Neutrophil (primary cell): ENCODE data around the gene LITAF.
A peak's percentile ranks its signal among the peaks of the same experiment; 100 is the strongest.
"Not testable (repeated sequence)": the region's sequence is repeated elsewhere in the genome, so short reads cannot be mapped to it uniquely, and the experiment has no call there.

Source experiments
- H3K27ac ChIP-seq: fragments of 200-600 bp; sonication (generic); 2 replicates; pipeline ENCODE4 v1.5.1; 2016; ENCODE audit warnings: mild to moderate bottlenecking, moderate library complexity
- H3K27me3 ChIP-seq: fragments of 200-600 bp; sonication (generic); 2 replicates; pipeline ENCODE4 v1.6.0; 2016; ENCODE audit warnings: mild to moderate bottlenecking
- H3K36me3 ChIP-seq: fragments of 200-600 bp; sonication (generic); 2 replicates; pipeline ENCODE4 v1.5.1; 2017
- H3K4me1 ChIP-seq, 2 experiments: fragments of 200-600 bp in 1 of 2; sonication (generic) in 1 of 2; 1 replicate in 1 of 2; 2 replicates in 1 of 2; pipeline versions ENCODE4 v1.5.1 to v1.6.1; 2013 to 2016; ENCODE audit warnings: low read depth in 1 of 2, low read length in 1 of 2, mild to moderate bottlenecking in 1 of 2, moderate library complexity in 1 of 2; ENCODE audit not compliant: control insufficient read depth in 1 of 2, insufficient read depth in 1 of 2
- H3K4me3 ChIP-seq, 2 experiments: fragments of 200-600 bp in 1 of 2; sonication (generic) in 1 of 2; 1 replicate in 1 of 2; 2 replicates in 1 of 2; pipeline ENCODE4 v1.5.1; 2013 to 2016; ENCODE audit warnings: low read depth in 1 of 2, low read length in 1 of 2, mild to moderate bottlenecking in 1 of 2, moderate library complexity in 1 of 2
- H3K9me3 ChIP-seq: fragments of 200-600 bp; sonication (generic); 2 replicates; pipeline ENCODE4 v1.5.1; 2016
- TF ChIP-seq, protein P1 (sequence below): fragments of 200-600 bp; sonication (generic); IDR thresholded peaks from 2 replicates; pipeline ENCODE4 v1.5.1; 2016; ENCODE audit warnings: antibody characterized with exemption

The LITAF gene

DNA sequence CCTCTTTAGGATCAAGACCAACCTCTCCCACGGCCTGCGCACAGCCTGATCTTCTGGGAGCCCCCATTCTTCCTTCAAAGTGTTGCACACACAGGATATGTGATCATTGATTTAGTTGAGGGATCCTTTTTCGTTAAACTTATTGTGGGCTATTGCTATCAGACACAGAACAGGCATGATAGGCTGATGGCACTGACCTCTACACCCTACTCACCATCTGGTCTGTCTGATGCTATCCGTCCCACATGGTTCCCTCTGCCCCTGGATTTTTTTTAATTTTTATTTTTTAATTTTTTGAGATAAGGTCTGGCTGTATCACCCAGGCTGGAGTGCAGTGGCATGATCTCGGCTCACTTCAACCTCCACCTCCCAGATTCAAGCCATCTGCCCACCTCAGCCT is 19.2 kb upstream of the LITAF start:
- no peaks in the 10 kb centered on the region for H3K36me3 ChIP-seq
- H3K27ac ChIP-seq: peak overlapping the region; percentile 80
- H3K4me3 ChIP-seq: no peak overlapping the region
- no peaks in the 10 kb centered on the region for H3K27me3 ChIP-seq
- TF ChIP-seq, protein P1, sequence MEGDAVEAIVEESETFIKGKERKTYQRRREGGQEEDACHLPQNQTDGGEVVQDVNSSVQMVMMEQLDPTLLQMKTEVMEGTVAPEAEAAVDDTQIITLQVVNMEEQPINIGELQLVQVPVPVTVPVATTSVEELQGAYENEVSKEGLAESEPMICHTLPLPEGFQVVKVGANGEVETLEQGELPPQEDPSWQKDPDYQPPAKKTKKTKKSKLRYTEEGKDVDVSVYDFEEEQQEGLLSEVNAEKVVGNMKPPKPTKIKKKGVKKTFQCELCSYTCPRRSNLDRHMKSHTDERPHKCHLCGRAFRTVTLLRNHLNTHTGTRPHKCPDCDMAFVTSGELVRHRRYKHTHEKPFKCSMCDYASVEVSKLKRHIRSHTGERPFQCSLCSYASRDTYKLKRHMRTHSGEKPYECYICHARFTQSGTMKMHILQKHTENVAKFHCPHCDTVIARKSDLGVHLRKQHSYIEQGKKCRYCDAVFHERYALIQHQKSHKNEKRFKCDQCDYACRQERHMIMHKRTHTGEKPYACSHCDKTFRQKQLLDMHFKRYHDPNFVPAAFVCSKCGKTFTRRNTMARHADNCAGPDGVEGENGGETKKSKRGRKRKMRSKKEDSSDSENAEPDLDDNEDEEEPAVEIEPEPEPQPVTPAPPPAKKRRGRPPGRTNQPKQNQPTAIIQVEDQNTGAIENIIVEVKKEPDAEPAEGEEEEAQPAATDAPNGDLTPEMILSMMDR: no peak
- H3K9me3 ChIP-seq: no peaks in the 10 kb centered on the region
- peaks cover 73 to 81% of the 10 kb centered on the region in 2 experiments for H3K4me1 ChIP-seq

DNA sequence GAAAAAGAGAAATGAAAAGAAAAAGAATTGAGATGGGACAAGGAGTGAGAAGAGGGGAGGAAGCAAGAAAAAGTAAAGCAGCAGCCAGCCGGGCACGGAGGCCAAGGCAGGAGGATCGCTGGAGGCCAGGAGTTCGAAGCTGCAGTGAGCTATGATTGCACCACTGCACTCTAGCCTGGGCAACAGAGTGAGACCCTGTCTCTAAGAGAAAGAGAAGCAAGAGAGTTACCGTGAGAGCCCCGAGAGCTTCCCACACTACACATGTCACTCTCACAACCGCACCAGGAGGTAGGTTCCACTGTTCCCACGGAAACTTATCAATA is 18.8 kb upstream of the LITAF start:
- Histone ChIP-seq H3K4me3 (no peak overlapping the region), H3K27me3 (no peaks in the 10 kb centered on the region), H3K9me3 (no peaks in the 10 kb centered on the region), H3K27ac (peak overlapping the region; percentile 80), H3K4me1 (peaks cover 73 to 81% of the 10 kb centered on the region in 2 experiments), H3K36me3 (no peaks in the 10 kb centered on the region)
- TF ChIP-seq, protein P1: no peak

DNA sequence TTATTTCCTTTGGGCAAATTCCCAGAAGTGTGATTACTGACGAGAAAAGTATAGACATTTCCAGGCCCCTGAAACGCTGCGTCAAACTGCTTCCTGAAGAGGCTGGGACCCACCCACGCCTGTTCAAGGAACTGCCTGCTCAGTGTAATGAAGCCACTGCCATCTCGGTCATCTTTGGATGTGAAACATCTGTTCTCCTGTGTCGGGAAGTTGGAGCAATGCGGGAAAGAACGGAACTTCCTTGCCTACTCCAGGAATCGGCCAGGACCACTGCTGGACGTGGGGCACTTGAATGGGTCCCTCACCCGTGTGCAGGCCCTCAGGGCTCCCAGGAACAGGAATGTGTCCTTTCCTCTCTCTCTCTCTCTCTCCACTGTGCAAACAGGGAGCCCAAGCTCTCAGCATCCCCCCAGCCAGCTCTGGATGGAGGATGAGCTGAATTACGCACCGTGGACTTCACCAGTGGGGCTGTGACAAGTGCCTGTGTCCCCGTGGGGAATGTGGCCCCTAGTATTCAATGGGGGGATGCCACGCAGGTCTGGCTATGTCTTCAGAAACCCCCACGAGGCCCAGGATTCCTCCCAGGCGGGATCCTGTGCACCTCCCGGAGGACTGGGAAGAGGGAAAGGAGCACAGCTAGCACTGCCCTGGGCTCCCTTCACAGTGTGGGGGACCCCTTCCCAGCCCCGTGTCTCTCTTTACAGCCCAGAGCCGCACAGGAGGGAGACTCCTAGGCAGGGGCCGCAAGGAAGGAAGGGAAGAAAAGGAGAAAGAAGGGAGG is 18.3 kb upstream of the LITAF start:
- Histone ChIP-seq H3K4me1 (peaks cover 73 to 81% of the 10 kb centered on the region in 2 experiments), H3K27ac (peak overlapping the region; percentile 80), H3K4me3 (peak overlapping the region in 1 of 2 experiments; percentile 1), H3K36me3 (no peaks in the 10 kb centered on the region), H3K9me3 (no peaks in the 10 kb centered on the region), H3K27me3 (no peaks in the 10 kb centered on the region)
- TF ChIP-seq, protein P1: no peak

DNA sequence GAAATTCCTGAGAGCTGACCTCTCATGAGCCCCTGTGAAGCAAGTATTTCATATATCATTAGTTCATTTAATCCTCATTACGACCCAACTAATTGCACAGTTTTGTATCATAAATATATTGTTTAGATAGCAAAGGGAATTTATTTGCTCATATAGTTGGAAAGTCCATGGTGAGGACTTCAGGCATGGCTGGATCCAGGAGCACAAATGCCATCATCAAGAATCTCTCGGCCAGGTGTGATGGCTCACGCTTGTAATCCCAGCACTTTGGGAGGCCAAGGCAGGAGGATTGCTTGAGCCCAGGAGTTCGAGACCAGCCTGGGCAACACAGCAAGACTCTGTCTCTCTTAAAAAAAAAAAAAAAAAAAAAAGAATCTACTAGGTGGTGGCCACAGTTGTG is 17.6 kb upstream of the LITAF start:
- H3K27ac ChIP-seq: peak overlapping the region; percentile 80
- peaks cover 73 to 81% of the 10 kb centered on the region in 2 experiments for H3K4me1 ChIP-seq
- H3K27me3 ChIP-seq, H3K4me3 ChIP-seq, H3K36me3 ChIP-seq, H3K9me3 ChIP-seq: not testable (repeated sequence)

DNA sequence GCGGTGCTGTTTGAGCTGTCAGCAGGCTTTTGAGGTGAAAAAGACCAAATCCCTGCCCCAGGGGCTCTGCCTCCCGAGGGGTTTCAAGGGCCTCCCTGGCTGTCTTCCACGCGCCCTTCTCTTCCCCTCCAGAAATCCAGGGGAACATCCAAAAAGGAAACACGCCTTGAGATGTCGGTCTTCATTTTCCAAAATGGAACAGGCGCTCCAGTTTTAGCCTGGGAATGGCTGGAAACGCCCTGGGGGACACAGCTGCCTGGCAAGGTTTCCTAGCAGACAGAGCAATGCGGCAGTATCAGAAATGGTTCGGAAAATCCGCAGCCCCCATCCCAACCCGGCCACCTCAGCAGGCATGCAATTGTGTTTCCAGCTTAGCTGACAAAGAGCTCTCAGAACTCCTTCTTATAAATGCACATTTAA is 16.6 kb upstream of the LITAF start:
- Histone ChIP-seq H3K4me1 (peaks cover 73 to 81% of the 10 kb centered on the region in 2 experiments), H3K27me3 (no peaks in the 10 kb centered on the region), H3K27ac (no peak overlapping the region), H3K36me3 (no peaks in the 10 kb centered on the region), H3K4me3 (no peak overlapping the region), H3K9me3 (no peaks in the 10 kb centered on the region)
- TF ChIP-seq, protein P1: no peak

DNA sequence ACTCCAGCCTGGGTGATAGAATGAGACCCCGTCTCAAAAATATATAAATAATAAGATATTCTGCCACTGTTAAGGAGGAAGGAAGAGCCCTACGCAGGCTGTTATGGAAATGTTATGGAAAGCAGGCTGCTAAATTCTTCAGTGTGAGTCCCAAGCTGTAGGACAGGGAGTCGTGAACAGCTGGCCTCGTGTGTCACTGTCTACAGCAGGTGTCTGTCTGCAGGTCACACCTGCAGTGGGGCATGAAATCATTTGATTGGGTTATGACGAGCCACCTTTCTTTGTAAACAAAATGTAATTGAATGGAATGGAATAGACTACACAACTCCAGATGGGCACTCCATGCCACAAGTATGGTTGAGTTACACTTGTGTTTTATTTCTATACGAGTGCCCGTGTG is 15.6 kb upstream of the LITAF start:
- H3K4me1 ChIP-seq: peaks cover 73 to 83% of the 10 kb centered on the region in 2 experiments
- H3K27ac ChIP-seq: peak overlapping the region; percentile 100
- H3K27me3 ChIP-seq: no peaks in the 10 kb centered on the region
- no peaks in the 10 kb centered on the region for H3K9me3 ChIP-seq
- H3K4me3 ChIP-seq: no peak overlapping the region
- no peaks in the 10 kb centered on the region for H3K36me3 ChIP-seq
- TF ChIP-seq, protein P1: no peak
